Pons (tissue), 1 donor: ENCODE data around the gene TEX11.

Experiments used
- DNase-seq: peaks from one replicate; pipeline ENCODE4 v3.0.0-alpha.2; 2016; ENCODE audit warnings: low spot score

TEX11 gene

DNA sequence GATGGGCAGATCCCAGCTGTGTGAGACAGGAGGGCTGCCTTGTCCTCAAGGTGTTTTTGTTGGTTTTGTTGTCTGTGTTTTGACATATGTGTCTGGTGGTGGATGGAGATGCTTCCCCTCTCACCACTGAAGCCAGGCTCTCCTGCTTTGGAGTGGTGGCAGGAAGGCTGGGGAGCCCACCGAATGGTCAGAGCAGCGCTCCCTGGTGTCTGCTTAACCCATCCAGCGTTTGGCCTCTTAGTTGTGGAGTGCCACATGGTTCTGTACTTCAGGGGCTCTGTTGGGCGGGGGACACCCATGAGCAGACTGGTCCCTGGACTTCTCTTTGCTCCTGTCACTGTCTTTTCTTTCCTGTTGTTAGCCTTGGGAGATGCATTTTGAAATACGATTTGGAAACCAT is 412.0 kb downstream of the TEX11 start:
- no peak for DNase-seq

DNA sequence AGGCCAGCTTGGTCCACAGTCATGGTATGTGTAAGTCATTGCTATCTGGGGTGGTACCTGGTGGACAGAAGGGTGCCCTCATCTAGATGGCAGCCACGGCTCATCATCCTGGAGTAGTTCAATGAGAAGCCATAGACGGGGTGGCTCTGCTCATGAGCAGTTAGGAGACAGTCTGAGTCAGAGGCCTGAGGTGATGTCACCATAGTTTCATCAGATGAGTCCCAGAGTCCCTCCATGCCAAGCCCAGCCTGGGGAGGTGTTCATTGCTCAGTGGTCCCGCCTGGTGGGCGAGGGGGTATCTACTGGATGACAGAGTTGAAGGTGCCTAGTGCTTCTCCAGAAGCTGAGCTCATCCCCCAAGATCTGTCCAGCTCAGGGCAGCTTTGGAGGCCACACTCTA is 414.1 kb downstream of the TEX11 start:
- DNase-seq: no peak

DNA sequence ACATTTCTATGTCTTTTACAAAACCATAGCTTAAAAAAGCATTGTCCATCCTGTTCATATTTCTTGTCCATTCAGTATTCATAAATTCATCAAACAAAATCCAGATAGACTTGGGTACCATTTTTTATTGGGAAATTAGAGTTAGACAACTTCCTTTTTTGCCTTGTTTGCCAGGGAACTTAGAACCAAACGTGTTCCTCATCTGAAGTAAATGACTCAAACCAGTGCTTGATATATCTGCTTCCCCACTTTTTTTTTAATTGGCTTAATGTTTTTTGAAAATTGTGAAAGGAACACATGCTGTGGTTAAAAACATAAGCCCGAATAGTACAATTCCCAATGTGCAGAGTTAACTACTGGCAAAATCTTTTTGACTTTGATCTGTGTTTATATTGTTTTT is 419.7 kb downstream of the TEX11 start:
- DNase-seq: no peak

DNA sequence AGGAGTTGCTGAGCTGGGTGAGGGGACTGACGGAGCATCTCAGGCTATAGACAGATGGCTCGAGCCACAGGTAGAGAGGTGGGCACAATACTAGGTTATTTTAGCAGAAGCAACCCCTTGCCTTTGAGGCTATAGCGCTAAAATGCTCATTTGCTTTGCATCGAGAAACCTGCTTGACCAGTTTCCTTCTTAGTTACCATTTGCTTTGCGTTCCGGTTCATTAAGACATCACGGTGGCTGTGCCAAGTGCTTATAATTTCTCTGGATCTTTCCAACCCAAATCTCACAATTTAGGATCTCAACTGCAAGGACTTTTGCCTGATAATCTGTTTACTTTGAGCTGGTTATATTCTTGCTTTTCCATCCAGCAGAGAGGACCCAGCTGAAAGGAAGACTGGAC is 423.0 kb downstream of the TEX11 start:
- no peak for DNase-seq

DNA sequence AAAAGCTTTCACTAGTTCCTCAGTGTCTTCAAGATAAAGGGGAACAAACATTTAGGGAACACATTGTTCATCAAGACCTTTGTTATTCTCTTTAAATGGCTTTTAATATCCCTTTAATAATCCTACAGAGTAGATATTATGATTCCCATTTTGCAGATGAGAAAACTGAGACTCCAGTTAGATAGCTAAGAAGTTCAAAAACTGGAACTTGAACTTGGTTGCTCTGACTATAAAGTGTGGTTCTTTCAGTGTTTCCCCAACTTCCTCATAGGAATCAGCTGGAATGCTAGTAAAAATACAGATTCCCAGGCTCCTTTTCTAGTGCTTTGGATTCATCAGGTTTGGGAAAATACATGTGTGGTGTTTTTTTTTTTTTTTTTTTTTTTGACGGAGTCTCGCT is 426.2 kb downstream of the TEX11 start:
- no peak for DNase-seq

DNA sequence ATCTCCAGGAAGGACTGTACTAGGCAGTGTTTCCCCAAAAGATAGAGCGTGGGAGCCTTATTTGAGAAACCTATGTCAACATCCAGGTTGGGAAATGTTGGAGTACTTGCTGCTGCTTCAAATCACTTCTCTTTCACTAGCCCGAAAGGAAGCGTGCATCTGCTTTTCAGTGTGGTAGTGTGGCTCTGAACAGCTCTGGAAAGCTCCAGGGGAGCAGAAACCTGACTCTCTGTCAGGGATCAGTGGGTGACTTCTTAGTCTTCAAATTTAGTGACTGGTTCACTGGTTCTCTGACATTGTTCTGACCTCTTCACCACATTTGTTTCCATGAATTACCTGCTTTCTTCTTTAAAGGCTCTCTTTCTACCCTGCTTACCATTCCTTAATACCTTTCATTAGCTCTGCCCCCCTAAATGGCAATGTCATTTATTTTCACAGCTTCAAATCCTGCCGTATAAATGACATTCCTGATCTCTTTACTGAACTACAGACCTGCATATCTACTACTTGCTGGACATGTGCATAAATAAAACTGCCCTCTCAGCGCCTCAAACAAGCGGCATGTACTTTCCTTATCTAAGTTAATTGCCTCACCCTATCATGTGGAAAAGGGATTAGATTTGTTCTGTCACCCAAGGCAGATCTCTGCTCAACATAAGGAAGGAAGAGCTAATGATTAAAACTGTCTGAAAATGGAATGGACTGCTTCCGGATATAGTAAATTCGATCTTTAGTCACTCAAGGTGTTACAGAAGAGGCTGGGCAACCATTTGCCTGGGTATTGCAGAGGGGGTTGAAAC is 426.8 kb downstream of the TEX11 start:
- no peak for DNase-seq

DNA sequence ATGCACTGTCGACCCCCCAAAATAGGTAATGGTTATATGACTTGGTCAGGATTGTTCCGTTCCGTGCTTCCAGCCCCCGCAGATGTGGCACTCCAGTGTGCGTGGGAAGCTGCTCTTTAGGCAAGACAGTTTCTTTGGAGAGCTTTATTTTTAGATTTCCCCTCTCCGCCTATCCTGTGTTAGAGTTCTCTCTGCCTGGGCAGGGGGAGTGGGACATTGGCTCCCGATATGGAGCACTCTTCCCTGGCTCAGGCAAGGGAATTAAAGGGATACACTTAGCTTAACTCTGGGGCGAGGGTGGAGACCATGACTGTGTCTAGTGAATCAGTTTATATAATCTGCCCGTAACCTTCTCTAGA is 427.9 kb downstream of the TEX11 start:
- no peak for DNase-seq

DNA sequence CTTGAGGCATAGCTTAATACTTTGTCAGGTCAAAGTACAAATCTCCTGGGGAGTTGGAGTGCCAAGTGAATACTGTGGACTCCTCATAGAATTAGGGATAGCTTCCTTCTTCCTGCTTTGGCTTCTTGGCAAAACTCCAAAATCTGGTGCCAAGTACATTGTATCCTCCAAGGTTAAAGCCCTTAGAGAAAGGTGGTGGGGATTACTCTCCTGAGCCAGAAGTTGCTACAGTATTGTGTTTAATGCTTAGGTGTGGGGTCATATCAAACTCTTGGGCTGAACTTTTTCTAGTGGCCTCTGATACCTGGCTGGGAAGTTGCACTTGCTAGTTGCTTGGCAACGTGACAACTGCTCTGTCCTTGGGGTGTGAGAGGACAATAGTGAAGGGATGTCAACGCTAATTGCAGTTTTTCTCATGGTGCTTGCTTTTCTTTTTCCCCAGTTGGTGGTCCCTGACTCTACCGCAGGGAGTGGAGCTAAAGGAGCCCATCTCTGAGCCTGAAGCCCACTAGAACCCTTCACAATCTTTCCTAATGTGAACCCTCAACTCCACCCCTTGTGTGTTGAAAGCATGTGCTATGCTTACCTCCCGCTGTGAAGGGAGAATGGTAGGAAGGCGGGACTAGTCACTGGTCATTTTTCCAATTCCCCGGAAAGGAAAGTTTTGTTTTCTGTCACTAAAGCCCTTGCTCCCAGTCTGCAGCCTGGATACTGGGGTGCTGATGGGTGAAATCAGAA is 428.4 kb downstream of the TEX11 start:
- DNase-seq: no peak

DNA sequence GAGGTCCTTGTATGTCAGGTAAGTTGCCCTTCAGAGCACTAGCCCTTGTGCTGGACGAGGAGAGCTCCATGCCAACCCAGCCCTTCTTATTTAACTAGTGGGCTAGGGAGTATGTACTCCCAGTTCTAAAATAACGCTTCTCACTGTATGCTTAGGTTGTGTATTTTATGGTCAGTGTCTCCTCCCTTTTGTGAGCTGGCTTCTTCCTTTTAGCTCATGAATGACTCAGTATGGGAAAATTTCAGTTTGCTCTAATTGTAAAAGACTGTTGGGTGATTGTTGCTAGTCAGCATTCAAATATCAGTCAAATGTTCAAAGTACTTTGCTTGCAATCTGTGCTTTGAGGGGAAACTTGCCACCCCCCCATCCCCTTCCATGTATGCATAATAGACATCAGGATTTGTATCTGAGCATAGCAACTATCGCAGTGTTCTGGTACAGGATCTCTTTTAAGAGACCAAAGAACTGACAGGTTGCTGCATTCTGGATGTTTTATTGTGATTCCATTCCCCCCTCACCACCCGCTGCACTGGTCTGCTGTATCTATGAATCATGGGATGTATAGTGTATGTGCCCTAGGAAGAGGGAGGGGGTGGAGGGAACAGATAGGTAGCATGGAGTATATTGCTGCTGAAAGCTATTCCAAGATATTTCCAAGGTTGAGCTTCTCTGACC is 429.1 kb downstream of the TEX11 start:
- no peak for DNase-seq
